ENCODE measurements around the gene PNN.
"Not testable (repeated sequence)": the region's sequence is repeated elsewhere in the genome, so short reads cannot be mapped to it uniquely, and the experiment has no call there.

Gene PNN

GRCh38 chr14:39181026-39181692, 6.1 kb downstream of the PNN start:
- DNase-seq (ENCODE audit: low spot score) = no peak

- no peak for DNase-seq (ENCODE audit: low spot score)
These were observed 6.6 kb downstream of the PNN start for GRCh38 chr14:39181693-39182047.

- DNase-seq (ENCODE audit: low spot score) = no peak
These were observed 8.0 kb downstream of the PNN start for GRCh38 chr14:39182770-39183684.

- not testable (repeated sequence) for DNase-seq (ENCODE audit: low spot score)
These were observed 8.6 kb downstream of the PNN start for GRCh38 chr14:39183685-39184003.

- no peak for DNase-seq (ENCODE audit: low spot score)
These were observed 9.7 kb downstream of the PNN start for GRCh38 chr14:39184628-39185255.

GRCh38 chr14:39185256-39186049, 10.4 kb downstream of the PNN start:
- DNase-seq (ENCODE audit: low spot score) = no peak

GRCh38 chr14:39186941-39187525, 12.0 kb downstream of the PNN start:
- no peak for DNase-seq (ENCODE audit: low spot score)

GRCh38 chr14:39203659-39204606, 28.9 kb downstream of the PNN start:
- no peak for DNase-seq (ENCODE audit: low spot score)

- DNase-seq (ENCODE audit: low spot score) = not testable (repeated sequence)
These were observed 32.4 kb downstream of the PNN start for GRCh38 chr14:39207430-39207829.

- DNase-seq (ENCODE audit: low spot score) = no peak
These were observed 36.2 kb downstream of the PNN start for GRCh38 chr14:39211109-39211741.

GRCh38 chr14:39212034-39212433, 37.0 kb downstream of the PNN start:
- DNase-seq (ENCODE audit: low spot score) = no peak

- no peak for DNase-seq (ENCODE audit: low spot score)
These were observed 37.6 kb downstream of the PNN start for GRCh38 chr14:39212693-39213092.

- DNase-seq (ENCODE audit: low spot score) = no peak
These were observed 42.3 kb downstream of the PNN start for GRCh38 chr14:39217214-39217879.

GRCh38 chr14:39218171-39218769, 43.2 kb downstream of the PNN start:
- no peak for DNase-seq (ENCODE audit: low spot score)

- no peak for DNase-seq (ENCODE audit: low spot score)
These were observed 44.0 kb downstream of the PNN start for GRCh38 chr14:39219075-39219499.

- not testable (repeated sequence) for DNase-seq (ENCODE audit: low spot score)
These were observed 45.4 kb downstream of the PNN start for GRCh38 chr14:39220473-39220872.

- no peak for DNase-seq (ENCODE audit: low spot score)
These were observed 53.0 kb downstream of the PNN start for GRCh38 chr14:39228044-39228443.

GRCh38 chr14:39228509-39229221, 53.6 kb downstream of the PNN start:
- no peak for DNase-seq (ENCODE audit: low spot score)

GRCh38 chr14:39229222-39229543, 54.1 kb downstream of the PNN start:
- DNase-seq (ENCODE audit: low spot score) = no peak

Data from pons (tissue), 1 donor.